K562 (cell line): ENCODE measurements around the gene ZP1. TPM values are rescaled to one million over a fixed set of nuclear protein-coding genes. Genes with fewer than 3 reads are reported as not detected.

Experiments
- ATF4 ChIP-seq: fragments of 450-650 bp; formaldehyde crosslinking; IDR thresholded peaks from 2 replicates; pipeline ENCODE4 v1.4.0; 2022; ENCODE audit warnings: mild to moderate bottlenecking, moderate library complexity
- BRD9 ChIP-seq: fragments of 450-650 bp; IDR thresholded peaks from 2 replicates; pipeline ENCODE4 v1.6.1; 2018; ENCODE audit warnings: low read depth; ENCODE audit not compliant: partially characterized antibody
- CBFA2T3 ChIP-seq: fragments of 450-650 bp; IDR thresholded peaks from 2 replicates; pipeline ENCODE4 v1.6.1; 2017
- CBX2 ChIP-seq: fragments of 200-600 bp; sonication (generic); IDR thresholded peaks from one replicate; pipeline ENCODE4 v1.6.1; 2012; ENCODE audit warnings: mild to moderate bottlenecking, low read length, inconsistent platforms; ENCODE audit not compliant: insufficient read depth, poor library complexity, severe bottlenecking
- CGGBP1 ChIP-seq: fragments of 250-450 bp; sonication (Bioruptor Pico); IDR thresholded peaks from 2 replicates; pipeline ENCODE4 v1.9.0; 2021; ENCODE audit warnings: mild to moderate bottlenecking
- GABPB1 ChIP-seq: sonication (generic); formaldehyde crosslinking; IDR thresholded peaks from 2 replicates; pipeline ENCODE4 v1.8.0; 2022; ENCODE audit warnings: mild to moderate bottlenecking, missing genetic modification reagents
- GTF2E2 ChIP-seq: fragments of 200-800 bp; sonication (Bioruptor generic); IDR thresholded peaks from 2 replicates; pipeline ENCODE4 v1.6.1; 2016; ENCODE audit warnings: missing genetic modification characterization, missing compliant biosample characterization
- KDM4B ChIP-seq, 2 experiments: fragments of 450-650 bp in 1 of 2; sonication (generic) in 1 of 2; IDR thresholded peaks; 2 replicates each; pipeline ENCODE4 v1.6.1; 2016 to 2017; ENCODE audit warnings: borderline replicate concordance in 2 of 2, antibody characterized with exemption in 1 of 2, low read depth in 1 of 2, mild to moderate bottlenecking in 1 of 2
- NFIX ChIP-seq: fragments of 250-450 bp; sonication (Bioruptor Pico); IDR thresholded peaks from 2 replicates; pipeline ENCODE4 v1.4.0; 2020; ENCODE audit warnings: low read depth, mild to moderate bottlenecking, moderate library complexity
- PHB2 ChIP-seq: fragments of 450-650 bp; IDR thresholded peaks from 2 replicates; pipeline ENCODE4 v1.6.1; 2017; ENCODE audit warnings: low read depth
- POLR2H ChIP-seq: IDR thresholded peaks from 2 replicates; pipeline ENCODE4 v1.6.1; 2016; ENCODE audit warnings: missing genetic modification characterization, low read depth, mild to moderate bottlenecking, control low read depth, missing compliant biosample characterization, moderate library complexity
- SNRNP70 ChIP-seq: fragments of 200-400 bp; formaldehyde crosslinking; optimal IDR thresholded peaks from 2 replicates; pipeline ENCODE3; 2017; ENCODE audit warnings: low read depth, low read length
- SRF ChIP-seq, 2 experiments: fragments of 250-450, 450-650 bp in 1 of 2; sonication (Bioruptor Pico) in 1 of 2; sonication (generic) in 1 of 2; formaldehyde crosslinking; IDR thresholded peaks; 2 replicates each; pipeline versions ENCODE4 v1.5.0 to v1.5.1; 2020 to 2022; ENCODE audit warnings: mild to moderate bottlenecking in 1 of 2, missing genetic modification reagents in 1 of 2
- ZC3H8 ChIP-seq: fragments of 450-650 bp; IDR thresholded peaks from 2 replicates; pipeline ENCODE4 v1.6.1; 2017
- ZNF280A ChIP-seq: fragments of 450-650 bp; IDR thresholded peaks from 2 replicates; pipeline ENCODE4 v1.6.1; 2018; ENCODE audit warnings: mild to moderate bottlenecking, low read depth; ENCODE audit not compliant: partially characterized antibody
- ZNF324 ChIP-seq: fragments of 250-450 bp; sonication (Bioruptor Pico); IDR thresholded peaks from 2 replicates; pipeline ENCODE4 v1.4.0; 2020; ENCODE audit warnings: mild to moderate bottlenecking
- ZNF717 ChIP-seq: fragments of 250-450 bp; sonication (Bioruptor Pico); IDR thresholded peaks from 2 replicates; pipeline ENCODE4 v1.5.0; 2021
- ZNF766 ChIP-seq: fragments of 200-800 bp; sonication (Bioruptor generic); conservative IDR thresholded peaks from 2 replicates; pipeline ENCODE4 v1.6.1; 2016; ENCODE audit warnings: missing genetic modification characterization, missing compliant biosample characterization
- polyA plus RNA-seq, 8 experiments: library from polyadenylated mRNA; depleted of rRNA in 4 of 8; stranded (reverse) in 5 of 8; unstranded in 3 of 8; fragments of >200 nt; fragmentation: Nextera tagmentation in 2 of 8; fragmentation: Illumina TruSeq in 1 of 8; extraction: Ambion mirVana in 2 of 8; extraction: Trizol in 1 of 8; gene quantifications; 2 replicates each; pipeline versions ENCODE4 v1.2.1 to v1.2.3, GENCODE V29; 2011 to 2014; ENCODE audit warnings: inconsistent platforms in 1 of 8, missing spikeins in 1 of 8
- total RNA-seq, 7 experiments: library from RNA; depleted of rRNA in 6 of 7; stranded (reverse); fragments of >200 nt in 6 of 7; fragmentation: Illumina TruSeq in 2 of 7; extraction: Trizol in 2 of 7; gene quantifications; 2 replicates each; pipeline versions ENCODE4 v1.2.1 to v1.2.3, GENCODE V29; 2011 to 2021; ENCODE audit warnings: low replicate concordance in 1 of 7
- TF ChIP-seq, protein P1 (sequence below): IDR thresholded peaks from 2 replicates; pipeline ENCODE4 v1.6.1; 2011; ENCODE audit warnings: borderline replicate concordance, low read depth, mild to moderate bottlenecking, moderate library complexity, low read length; ENCODE audit not compliant: insufficient read depth, poor library complexity, severe bottlenecking
- TF ChIP-seq, protein P2 (sequence below): fragments of 450-650 bp; IDR thresholded peaks from 2 replicates; pipeline ENCODE4 v1.6.1; 2016; ENCODE audit warnings: low read depth, mild to moderate bottlenecking, moderate library complexity
- TF ChIP-seq, protein P3 (sequence below): fragments of 450-650 bp; formaldehyde crosslinking; IDR thresholded peaks from 2 replicates; pipeline ENCODE4 v1.4.0; 2022; ENCODE audit warnings: missing genetic modification characterization

The ZP1 gene
- total and polyA plus RNA-seq, 9 of the 15 experiments (the other 6 are each of a cell fraction or from before 2014, with no cell fraction given): 0.11 to 0.15 TPM; not detected in 7

- TF ChIP-seq, protein P1, sequence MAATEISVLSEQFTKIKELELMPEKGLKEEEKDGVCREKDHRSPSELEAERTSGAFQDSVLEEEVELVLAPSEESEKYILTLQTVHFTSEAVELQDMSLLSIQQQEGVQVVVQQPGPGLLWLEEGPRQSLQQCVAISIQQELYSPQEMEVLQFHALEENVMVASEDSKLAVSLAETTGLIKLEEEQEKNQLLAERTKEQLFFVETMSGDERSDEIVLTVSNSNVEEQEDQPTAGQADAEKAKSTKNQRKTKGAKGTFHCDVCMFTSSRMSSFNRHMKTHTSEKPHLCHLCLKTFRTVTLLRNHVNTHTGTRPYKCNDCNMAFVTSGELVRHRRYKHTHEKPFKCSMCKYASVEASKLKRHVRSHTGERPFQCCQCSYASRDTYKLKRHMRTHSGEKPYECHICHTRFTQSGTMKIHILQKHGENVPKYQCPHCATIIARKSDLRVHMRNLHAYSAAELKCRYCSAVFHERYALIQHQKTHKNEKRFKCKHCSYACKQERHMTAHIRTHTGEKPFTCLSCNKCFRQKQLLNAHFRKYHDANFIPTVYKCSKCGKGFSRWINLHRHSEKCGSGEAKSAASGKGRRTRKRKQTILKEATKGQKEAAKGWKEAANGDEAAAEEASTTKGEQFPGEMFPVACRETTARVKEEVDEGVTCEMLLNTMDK: no peak
- TF ChIP-seq ZC3H8 (no peak), POLR2H (tag) (no peak), BRD9 (no peak), NFIX (CRISPR knock-in tag) (no peak), ZNF766 (CRISPR knock-in tag) (peak; percentile 77; the same call in 1 of the 2 replicates), SRF (CRISPR knock-in tag; IDR thresholded peaks at IDR 0.05) (peak in 1 of 2 experiments; percentile 39; a peak in 1 of 4 replicates), CBFA2T3 (no peak), ATF4 (CRISPR knock-in tag) (peak; percentile 50), KDM4B (IDR thresholded peaks at IDR 0.05; ENCODE audit: borderline replicate concordance in 2 of 2, low read depth in 1 of 2) (no peak), GABPB1 (peak; percentile 69), CBX2 (no peak), GTF2E2 (tag) (no peak), PHB2 (no peak), SNRNP70 (no peak), CGGBP1 (CRISPR knock-in tag) (no peak), ZNF280A (no peak), ZNF717 (no peak), ZNF324 (no peak)
- TF ChIP-seq, protein P2, sequence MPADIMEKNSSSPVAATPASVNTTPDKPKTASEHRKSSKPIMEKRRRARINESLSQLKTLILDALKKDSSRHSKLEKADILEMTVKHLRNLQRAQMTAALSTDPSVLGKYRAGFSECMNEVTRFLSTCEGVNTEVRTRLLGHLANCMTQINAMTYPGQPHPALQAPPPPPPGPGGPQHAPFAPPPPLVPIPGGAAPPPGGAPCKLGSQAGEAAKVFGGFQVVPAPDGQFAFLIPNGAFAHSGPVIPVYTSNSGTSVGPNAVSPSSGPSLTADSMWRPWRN: no peak
- TF ChIP-seq, protein P3, sequence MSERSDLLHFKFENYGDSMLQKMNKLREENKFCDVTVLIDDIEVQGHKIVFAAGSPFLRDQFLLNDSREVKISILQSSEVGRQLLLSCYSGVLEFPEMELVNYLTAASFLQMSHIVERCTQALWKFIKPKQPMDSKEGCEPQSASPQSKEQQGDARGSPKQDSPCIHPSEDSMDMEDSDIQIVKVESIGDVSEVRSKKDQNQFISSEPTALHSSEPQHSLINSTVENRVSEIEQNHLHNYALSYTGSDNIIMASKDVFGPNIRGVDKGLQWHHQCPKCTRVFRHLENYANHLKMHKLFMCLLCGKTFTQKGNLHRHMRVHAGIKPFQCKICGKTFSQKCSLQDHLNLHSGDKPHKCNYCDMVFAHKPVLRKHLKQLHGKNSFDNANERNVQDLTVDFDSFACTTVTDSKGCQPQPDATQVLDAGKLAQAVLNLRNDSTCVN (CRISPR knock-in tag): no peak; the same call in 1 of the 2 replicates
These were observed 46.7 kb downstream of the ZP1 start, which contains the start of gene TMEM109 (continued) for GRCh38 chr11:60913793-60914632.
